Myometrial cell (primary cell): Measurements from ENCODE around the gene OR2M7. TPM values are rescaled to one million over a fixed set of nuclear protein-coding genes. Genes with fewer than 3 reads are reported as not detected.

Experiments used
- total RNA-seq: library from RNA; depleted of rRNA; stranded (reverse); fragments of >200 nt; gene quantifications from 2 replicates; pipeline ENCODE4 v1.2.3, GENCODE V29; 2015

OR2M7 gene
- total RNA-seq = not detected in 2 replicates

GRCh38 chr1:248324468-248324867 lies at the start of gene OR2M7:
TSS of gene OR2M7 (minus strand) at chr1:248324568. CDS start at chr1:248324568, 0 bp downstream.

GRCh38 chr1:248361121-248361715 lies 36.9 kb upstream of the OR2M7 start, which contains the start of gene OR2T4:
TSS of gene OR2T4 (plus strand) at chr1:248361665. CDS start at chr1:248361665, 0 bp downstream.

GRCh38 chr1:248348475-248348874 lies 24.1 kb upstream of the OR2M7 start, which contains the start of gene OR14C36:
TSS of gene OR14C36 (plus strand) at chr1:248348775. CDS start at chr1:248348775, 0 bp downstream.

GRCh38 chr1:248303324-248303723 lies 21.0 kb downstream of the OR2M7 start, which contains the start of gene OR2T12:
TSS of gene OR2T12 (minus strand) at chr1:248303424. CDS start at chr1:248295578, 7,846 bp downstream.

GRCh38 chr1:248277876-248278275 lies 46.5 kb downstream of the OR2M7 start, which contains the start of gene OR2T33:
TSS of gene OR2T33 (minus strand) at chr1:248277976. CDS start at chr1:248273814, 4,162 bp downstream.

Other genes starting within 250 kb of the OR2M7 start
- gene OR2L13, start 229.4 kb downstream of the OR2M7 start, total RNA-seq = not detected in 2 replicates
- not detected in 2 replicates for gene OR2M5, start 179.4 kb downstream of the OR2M7 start, total RNA-seq
- gene OR2M2, start 149.7 kb downstream of the OR2M7 start, total RNA-seq = not detected in 2 replicates
- not detected in 2 replicates for gene OR2M3, start 127.3 kb downstream of the OR2M7 start, total RNA-seq
- not detected in 2 replicates for gene OR2M4, start 93.2 kb downstream of the OR2M7 start, total RNA-seq
- gene OR2T33, start 46.6 kb downstream of the OR2M7 start, total RNA-seq = not detected in 2 replicates
- gene OR2T12, start 21.1 kb downstream of the OR2M7 start, total RNA-seq = not detected in 2 replicates
- gene OR14C36, start 24.2 kb upstream of the OR2M7 start, total RNA-seq = not detected in 2 replicates
- gene OR2T4, start 37.1 kb upstream of the OR2M7 start, total RNA-seq = not detected in 2 replicates
- gene OR2T6, start 51.2 kb upstream of the OR2M7 start, total RNA-seq = not detected in 2 replicates
- gene OR2T1, start 78.5 kb upstream of the OR2M7 start, total RNA-seq = not detected in 2 replicates
- gene OR2T2, start 121.1 kb upstream of the OR2M7 start, total RNA-seq = not detected in 2 replicates
- not detected in 2 replicates for gene OR2T3, start 148.8 kb upstream of the OR2M7 start, total RNA-seq
- not detected in 2 replicates for gene OR2T5, start 164.0 kb upstream of the OR2M7 start, total RNA-seq
- gene OR2G6, start 183.5 kb upstream of the OR2M7 start, total RNA-seq = not detected in 2 replicates
- gene OR2T29, start 238.2 kb upstream of the OR2M7 start, total RNA-seq = not detected in 2 replicates